IMR-90 (cell line): ENCODE data around the gene APOL2. TPM values are rescaled to one million over a fixed set of nuclear protein-coding genes. Genes with fewer than 3 reads are reported as not detected.
"Not testable (repeated sequence)": the region's sequence is repeated elsewhere in the genome, so short reads cannot be mapped to it uniquely, and the experiment has no call there.

Source experiments
- ATAC-seq: fragments of 200-7000 bp; cut with Tn5 transposase; 2 replicates; pipeline ENCODE4 v1.9.1; 2020; ENCODE audit warnings: low read depth, mild to moderate bottlenecking, moderate library complexity
- BruUV-seq: library from RNA; stranded (reverse); fragments of 400-500 nt; replicated peaks from 2 replicates; lab custom pipeline; 2021; lab: Mats Ljungman, UMichigan
- CTCF ChIA-PET: fragments of 300-600 bp; formaldehyde crosslinking; extraction: SDS; loops from one replicate; lab custom pipeline; 2021; ENCODE audit warnings: antibody characterized with exemption; lab: Yijun Ruan, JAX
- POLR2A ChIA-PET: fragments of 300-600 bp; sonication (Branson Sonifier 250); formaldehyde crosslinking; loops from one replicate; lab custom pipeline; 2022; ENCODE audit warnings: antibody characterized with exemption; ENCODE audit not compliant: unreplicated experiment; lab: Charles Lee
- DNase-seq: peaks from one replicate; pipeline ENCODE4 v3.0.0; 2013
- H2AFZ ChIP-seq: replicated peaks from 2 replicates; pipeline ENCODE3; 2013; ENCODE audit warnings: low read length, mild to moderate bottlenecking; ENCODE audit not compliant: poor library complexity
- H2AK5ac ChIP-seq: 2 replicates; pipeline ENCODE4 v1.6.1; 2013; ENCODE audit warnings: low read depth, low read length, inconsistent platforms
- H2AK9ac ChIP-seq: replicated peaks from 2 replicates; pipeline ENCODE3; 2013; ENCODE audit warnings: mild to moderate bottlenecking, low read depth, low read length, moderate library complexity; ENCODE audit not compliant: poor library complexity
- H2BK120ac ChIP-seq: 2 replicates; pipeline ENCODE4 v1.6.1; 2013; ENCODE audit warnings: low read depth, low read length, inconsistent platforms
- H2BK15ac ChIP-seq: 3 replicates; pipeline ENCODE4 v1.6.1; 2013; ENCODE audit warnings: low read depth, low read length, inconsistent platforms
- H2BK20ac ChIP-seq: 2 replicates; pipeline ENCODE4 v1.6.1; 2013; ENCODE audit warnings: low read depth, mild to moderate bottlenecking, inconsistent platforms, low read length, moderate library complexity
- H2BK5ac ChIP-seq: 2 replicates; pipeline ENCODE4 v1.6.1; 2013; ENCODE audit warnings: mild to moderate bottlenecking, low read depth, low read length, inconsistent platforms; ENCODE audit not compliant: poor library complexity, severe bottlenecking
- H3K14ac ChIP-seq: replicated peaks from 2 replicates; pipeline ENCODE4 v1.6.1; 2013; ENCODE audit warnings: low read depth, low read length, inconsistent platforms
- H3K18ac ChIP-seq: 2 replicates; pipeline ENCODE4 v1.6.1; 2013; ENCODE audit warnings: low read depth, low read length, control low read depth
- H3K23ac ChIP-seq: 2 replicates; pipeline ENCODE4 v1.6.1; 2013; ENCODE audit warnings: low read depth, low read length, inconsistent platforms
- H3K27ac ChIP-seq: 2 replicates; pipeline ENCODE4 v1.5.1; 2013; ENCODE audit warnings: mild to moderate bottlenecking, control low read depth, low read length; ENCODE audit not compliant: insufficient read depth
- H3K27me3 ChIP-seq: 2 replicates; pipeline ENCODE4 v1.6.1; 2013; ENCODE audit warnings: low read length; ENCODE audit not compliant: control insufficient read depth, insufficient read depth
- H3K36me3 ChIP-seq: 2 replicates; pipeline ENCODE4 v1.6.1; 2013; ENCODE audit warnings: low read length, mixed read lengths; ENCODE audit not compliant: control insufficient read depth, insufficient read depth
- H3K4ac ChIP-seq: 2 replicates; pipeline ENCODE4 v1.6.1; 2013; ENCODE audit warnings: low read depth, low read length, inconsistent platforms
- H3K4me1 ChIP-seq: 2 replicates; pipeline ENCODE4 v1.6.1; 2013; ENCODE audit warnings: low read length, mixed read lengths; ENCODE audit not compliant: control insufficient read depth, insufficient read depth
- H3K4me2 ChIP-seq: 2 replicates; pipeline ENCODE4 v1.6.1; 2013; ENCODE audit warnings: low read depth, mild to moderate bottlenecking, control low read depth, low read length, moderate library complexity
- H3K4me3 ChIP-seq: 2 replicates; pipeline ENCODE4 v1.5.1; 2013; ENCODE audit warnings: low read depth, mild to moderate bottlenecking, control low read depth, low read length, moderate library complexity; ENCODE audit not compliant: insufficient read depth
- H3K56ac ChIP-seq: 2 replicates; pipeline ENCODE4 v1.6.1; 2013; ENCODE audit warnings: low read length, inconsistent platforms; ENCODE audit not compliant: insufficient read depth; ENCODE audit errors: extremely low read depth
- H3K79me1 ChIP-seq, 2 experiments: 2 replicates each; pipeline ENCODE4 v1.6.1; 2013; ENCODE audit warnings: low read length in 2 of 2, inconsistent platforms in 1 of 2, low read depth in 1 of 2
- H3K9ac ChIP-seq: 2 replicates; pipeline ENCODE4 v1.6.1; 2013; ENCODE audit warnings: low read depth, low read length, control low read depth
- H3K9me1 ChIP-seq: 2 replicates; pipeline ENCODE4 v1.6.1; 2013; ENCODE audit warnings: low read length, inconsistent platforms; ENCODE audit not compliant: insufficient read depth
- H3K9me3 ChIP-seq: 2 replicates; pipeline ENCODE4 v1.6.1; 2013; ENCODE audit warnings: low read length; ENCODE audit not compliant: control insufficient read depth, insufficient read depth
- H4K20me1 ChIP-seq: 2 replicates; pipeline ENCODE4 v1.6.1; 2013; ENCODE audit warnings: low read length, inconsistent platforms; ENCODE audit not compliant: insufficient read depth
- H4K5ac ChIP-seq: 2 replicates; pipeline ENCODE4 v1.6.1; 2013; ENCODE audit warnings: mild to moderate bottlenecking, low read depth, low read length, control low read depth
- H4K8ac ChIP-seq, 2 experiments: 2 replicates each; pipeline ENCODE4 v1.6.1; 2013; ENCODE audit warnings: low read depth in 2 of 2, low read length in 2 of 2, control low read depth in 1 of 2, inconsistent platforms in 1 of 2
- H4K91ac ChIP-seq: 2 replicates; pipeline ENCODE4 v1.6.1; 2013; ENCODE audit warnings: low read depth, low read length, inconsistent platforms; ENCODE audit not compliant: insufficient read depth
- CEBPB ChIP-seq: IDR thresholded peaks from 2 replicates; pipeline ENCODE4 v1.6.1; 2012; ENCODE audit warnings: low read depth, low read length, improper control_type of control experiment
- WGBS, 2 experiments: methylation state at CpG; one replicate each; pipeline versions ENCODE4 v1.1.5 to v1.1.7; 2013; ENCODE audit warnings: missing lambda C conversion rate in 2 of 2; ENCODE audit not compliant: insufficient read length in 1 of 2; ENCODE audit errors: extremely low coverage in 2 of 2; 5-methylcytosine and 5-hydroxymethylcytosine counted together
- dilution Hi-C: fragments of 300-500 bp; cut with HindIII; formaldehyde crosslinking; loops from one replicate; pipeline ENCODE4 v1.14.3; 2018; ENCODE audit warnings: low sequenced_read_pairs; ENCODE audit not compliant: unreplicated experiment
- in situ Hi-C: fragments of 300-500 bp; cut with MboI; formaldehyde crosslinking; loops from 3 replicates; pipeline ENCODE4 v1.14.3; 2019; ENCODE audit warnings: low sequenced_read_pairs, inconsistent platforms, mixed read lengths
- intact Hi-C: fragments of 100-400 bp; cut with micrococcal nuclease; formaldehyde crosslinking; loops from 2 replicates; pipeline ENCODE4 v1.10.0; 2022
- polyA plus RNA-seq, 3 experiments: library from polyadenylated mRNA; depleted of rRNA; stranded (reverse); fragments of >200 nt; gene quantifications; 2 replicates each; pipeline ENCODE4 v1.2.3, GENCODE V29; 2012; ENCODE audit warnings: low replicate concordance in 1 of 3
- total RNA-seq: library from RNA; depleted of rRNA; stranded (reverse); fragments of >200 nt; gene quantifications from 2 replicates; pipeline ENCODE4 v1.2.3, GENCODE V29; 2012

APOL2 gene
- total and polyA plus RNA-seq, 2 of the 4 experiments (the other 2 are of a cell fraction), result 13.1 to 57.5 TPM

GRCh38 chr22:36263216-36263673, 23.9 kb upstream of the APOL2 start:
- TF ChIP-seq CEBPB, result peak; percentile 32; the same call in 1 of the 2 replicates
- H3K9ac ChIP-seq, H3K18ac ChIP-seq, H3K4ac ChIP-seq, H2BK120ac ChIP-seq, ATAC-seq, H4K8ac ChIP-seq, H3K27me3 ChIP-seq, H3K4me2 ChIP-seq, intact Hi-C loops, H3K4me1 ChIP-seq, H3K79me1 ChIP-seq, H2AK5ac ChIP-seq, BruUV-seq, H2BK15ac ChIP-seq, H2BK5ac ChIP-seq, H2AK9ac ChIP-seq, in situ Hi-C loops, H2BK20ac ChIP-seq, H4K20me1 ChIP-seq, H4K5ac ChIP-seq, CTCF ChIA-PET, H3K27ac ChIP-seq, POLR2A ChIA-PET, H3K9me1 ChIP-seq, H2AFZ ChIP-seq, H3K56ac ChIP-seq, H4K91ac ChIP-seq, dilution Hi-C loops, H3K9me3 ChIP-seq, H3K23ac ChIP-seq, H3K14ac ChIP-seq, H3K4me3 ChIP-seq, DNase-seq, H3K36me3 ChIP-seq: not testable (repeated sequence)
- WGBS, 2 experiments, result no CpG with 5 or more reads among the region's 5 CpGs

GRCh38 chr22:36262307-36262706, 23.0 kb upstream of the APOL2 start:
- DNase-seq, H3K23ac ChIP-seq, H4K5ac ChIP-seq, H3K18ac ChIP-seq, H2BK120ac ChIP-seq, ATAC-seq, H3K27ac ChIP-seq, H4K8ac ChIP-seq, H2BK20ac ChIP-seq, H3K36me3 ChIP-seq, H2AK9ac ChIP-seq, H2BK5ac ChIP-seq, H3K4me3 ChIP-seq, H3K4me2 ChIP-seq, BruUV-seq, intact Hi-C loops, H3K4ac ChIP-seq, H4K20me1 ChIP-seq, dilution Hi-C loops, H3K9ac ChIP-seq, H2AK5ac ChIP-seq, POLR2A ChIA-PET, H3K79me1 ChIP-seq, H4K91ac ChIP-seq, H3K27me3 ChIP-seq, CTCF ChIA-PET, H3K4me1 ChIP-seq, H3K56ac ChIP-seq, H2AFZ ChIP-seq, H2BK15ac ChIP-seq, H3K14ac ChIP-seq, H3K9me3 ChIP-seq, H3K9me1 ChIP-seq, in situ Hi-C loops: not testable (repeated sequence)
- 100% methylated on average over 1 of the region's 3 CpGs; no CpG with 5 or more reads in 1 of the 2 experiments for WGBS, 2 experiments
